Testis (tissue), 3 donors: ENCODE data around the gene TNS3. TPM values are rescaled to one million over a fixed set of nuclear protein-coding genes. Genes with fewer than 3 reads are reported as not detected.

Experiments
- DNase-seq: peaks from one replicate; pipeline ENCODE4 v3.0.0-alpha.2; 2019
- H3K27ac ChIP-seq, 2 donors: fragments of 200-600 bp; sonication (generic); one replicate each; pipeline ENCODE4 v1.5.1; 2019
- H3K27me3 ChIP-seq: fragments of 200-600 bp; sonication (generic); one replicate; pipeline ENCODE4 v1.5.1; 2019
- H3K36me3 ChIP-seq: fragments of 200-600 bp; sonication (generic); one replicate; pipeline ENCODE4 v1.5.1; 2017; ENCODE audit warnings: low read depth; ENCODE audit errors: missing control alignments
- H3K4me1 ChIP-seq: fragments of 200-600 bp; sonication (generic); one replicate; pipeline ENCODE4 v1.5.1; 2019
- H3K4me3 ChIP-seq, 2 donors: fragments of 200-600 bp; sonication (generic); one replicate each; pipeline ENCODE4 v1.5.1; 2017 to 2019
- H3K9me3 ChIP-seq: fragments of 200-600 bp; sonication (generic); one replicate; pipeline ENCODE4 v1.5.1; 2017
- CTCF ChIP-seq, 3 experiments: fragments of 450-650 bp in 2 of 3; fragments of 200-600 bp in 1 of 3; sonication (generic) in 1 of 3; IDR thresholded peaks; one replicate each; pipeline ENCODE4 v1.5.1; 2016 to 2019; ENCODE audit warnings: antibody characterized with exemption in 3 of 3, mild to moderate bottlenecking in 2 of 3, moderate library complexity in 1 of 3
- POLR2A ChIP-seq: fragments of 450-650 bp; IDR thresholded peaks from one replicate; pipeline ENCODE4 v1.6.1; 2017; ENCODE audit warnings: antibody characterized with exemption, mild to moderate bottlenecking, moderate library complexity
- WGBS, 2 donors: methylation state at CpG; one replicate each; pipeline ENCODE4 v1.1.5; 2018; 5-methylcytosine and 5-hydroxymethylcytosine counted together
- intact Hi-C: fragments of 100-400 bp; cut with DNase I; formaldehyde crosslinking; loops from one replicate; pipeline ENCODE4 v1.15.1; 2023; ENCODE audit warnings: low total_unique reads
- polyA plus RNA-seq: library from polyadenylated mRNA; stranded (reverse); fragments of 350-450 nt; fragmentation: Illumina TruSeq; extraction: RNeasy Lipid Tissue Mini Kit (QIAGEN cat#74804); gene quantifications from one replicate; pipeline ENCODE4 v1.2.3, GENCODE V29; 2014; ENCODE audit warnings: low read depth, low replicate concordance; ENCODE audit not compliant: insufficient read depth
- total RNA-seq, 2 donors: library from RNA; depleted of rRNA; stranded (reverse); fragments of >200 nt; gene quantifications; one replicate each; pipeline ENCODE4 v1.2.3, GENCODE V29; 2016

Gene TNS3
- total and polyA plus RNA-seq, 3 donors from 2014 or later: 28.5 to 93.5 (median 60.0) TPM

GRCh38 chr7:47284691-47285635 is 296.9 kb downstream of the TNS3 start:
- Histone ChIP-seq H3K36me3 (no peaks in the 10 kb centered on the region), H3K27ac (no peak overlapping the region), H3K4me3 (no peak overlapping the region), H3K27me3 (no peaks in the 10 kb centered on the region), H3K4me1 (no peaks in the 10 kb centered on the region), H3K9me3 (no peaks in the 10 kb centered on the region)
- 93 to 96% methylated on average over 10 to 11 of the region's 11 CpGs for WGBS, 2 donors
- TF ChIP-seq CTCF (IDR thresholded peaks at IDR 0.05): no peak
- intact Hi-C loops: no loop called here
- no peak for DNase-seq

- H3K4me3 ChIP-seq: no peak overlapping the region
- no peak for DNase-seq
- no peak overlapping the region for H3K27ac ChIP-seq
- H3K36me3 ChIP-seq: no peaks in the 10 kb centered on the region
- H3K9me3 ChIP-seq: no peaks in the 10 kb centered on the region
- no peaks in the 10 kb centered on the region for H3K4me1 ChIP-seq
- 93% methylated on average over 8 to 10 of the region's 10 CpGs for WGBS, 2 donors
- TF ChIP-seq CTCF (IDR thresholded peaks at IDR 0.05) (no peak), POLR2A (no peak)
- intact Hi-C loops: no loop called here
- H3K27me3 ChIP-seq: no peaks in the 10 kb centered on the region
These were observed 298.3 kb downstream of the TNS3 start for GRCh38 chr7:47283497-47284131.

- Histone ChIP-seq H3K36me3 (no peaks in the 10 kb centered on the region), H3K27ac (no peak overlapping the region), H3K4me1 (no peaks in the 10 kb centered on the region), H3K27me3 (no peaks in the 10 kb centered on the region), H3K4me3 (no peak overlapping the region), H3K9me3 (no peaks in the 10 kb centered on the region)
- TF ChIP-seq POLR2A (no peak), CTCF (IDR thresholded peaks at IDR 0.05) (no peak)
- DNase-seq: no peak
- intact Hi-C loops: no loop called here
- WGBS, 2 donors: 94 to 95% methylated on average over 9 of the region's 9 CpGs
These were observed 299.0 kb downstream of the TNS3 start for GRCh38 chr7:47282790-47283496.

GRCh38 chr7:47281966-47282643 is 299.8 kb downstream of the TNS3 start:
- H3K36me3 ChIP-seq: no peaks in the 10 kb centered on the region
- H3K9me3 ChIP-seq: no peaks in the 10 kb centered on the region
- H3K27me3 ChIP-seq: no peaks in the 10 kb centered on the region
- no peak overlapping the region for H3K4me3 ChIP-seq
- H3K4me1 ChIP-seq: no peaks in the 10 kb centered on the region
- H3K27ac ChIP-seq: no peak overlapping the region
- no peak for TF ChIP-seq POLR2A
- no peak for TF ChIP-seq CTCF (IDR thresholded peaks at IDR 0.05)
- 84 to 97% methylated on average over 3 to 7 of the region's 7 CpGs for WGBS, 2 donors
- intact Hi-C loops: no loop called here
- DNase-seq: no peak
